GM12801 (cell line): Measurements from ENCODE around the gene HIGD2A.

Experiments
- CTCF ChIP-seq: IDR thresholded peaks from one replicate; pipeline ENCODE4 v1.5.1; 2011; ENCODE audit warnings: control low read depth; ENCODE audit not compliant: insufficient read length; ENCODE audit errors: extremely low read depth

The HIGD2A gene

GRCh38 chr5:176415952-176416924 is 27.7 kb downstream of the HIGD2A start, which contains the start of gene CLTB:
Gene CLTB (minus strand): TSS chr5:176416539. CDS start chr5:176416363, 176 bp downstream.
- TF ChIP-seq CTCF: no peak

GRCh38 chr5:176416965-176417364 is 28.4 kb downstream of the HIGD2A start:
- TF ChIP-seq CTCF: no peak

- TF ChIP-seq CTCF: no peak
Measured at GRCh38 chr5:176418251-176418650, 29.7 kb downstream of the HIGD2A start.

GRCh38 chr5:176420086-176420485 is 31.5 kb downstream of the HIGD2A start:
- TF ChIP-seq CTCF: no peak

GRCh38 chr5:176420972-176421544 is 32.5 kb downstream of the HIGD2A start:
- no peak for TF ChIP-seq CTCF

- TF ChIP-seq CTCF: no peak
Measured at GRCh38 chr5:176424181-176424580, 35.6 kb downstream of the HIGD2A start.

GRCh38 chr5:176425138-176425537 is 36.6 kb downstream of the HIGD2A start:
- TF ChIP-seq CTCF: no peak
